GM23248 (cell line): ENCODE measurements around the gene RGL1.

Experiments
- EZH2 ChIP-seq: fragments of 200-600 bp; sonication (generic); IDR thresholded peaks from 2 replicates; pipeline ENCODE4 v1.6.1; 2018; ENCODE audit warnings: antibody characterized with exemption, mild to moderate bottlenecking; ENCODE audit not compliant: insufficient read depth, poor library complexity, severe bottlenecking
- EZH2phosphoT487 ChIP-seq: fragments of 200-600 bp; sonication (generic); IDR thresholded peaks from 2 replicates; pipeline ENCODE4 v1.6.1; 2018; ENCODE audit warnings: antibody characterized with exemption, moderate library complexity, mild to moderate bottlenecking, low read depth; ENCODE audit not compliant: insufficient read depth

DNA sequence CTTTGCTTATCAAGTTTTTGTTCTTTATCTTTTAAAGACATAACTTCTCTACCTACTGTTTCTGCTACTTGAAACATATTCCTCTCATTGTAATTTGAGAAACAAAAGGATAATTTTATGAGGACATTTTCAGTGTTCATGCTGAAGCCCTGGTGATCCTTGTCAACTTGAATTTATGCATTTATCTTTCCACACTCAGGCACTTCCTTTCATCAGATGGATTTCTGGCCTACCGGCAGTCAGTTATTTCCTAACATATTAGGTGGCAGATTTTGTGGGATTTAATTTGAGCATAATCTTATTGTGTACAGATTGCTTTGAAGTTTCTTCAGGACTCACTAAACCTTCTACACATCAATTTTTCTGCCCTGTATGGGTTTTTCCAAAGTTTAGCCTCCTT lies 75.0 kb downstream of the RGL1 start:
- no peak for TF ChIP-seq EZH2
- TF ChIP-seq EZH2phosphoT487 = no peak
